Small intestine (tissue), 7 donors: ENCODE data around the gene FAM83C. TPM values are rescaled to one million over a fixed set of nuclear protein-coding genes. Genes with fewer than 3 reads are reported as not detected.

Source experiments
- DNase-seq, 2 donors: peaks; one replicate each; pipeline versions ENCODE4 v3.0.0 to v3.0.0-alpha.2; 2013
- FAIRE-seq: peaks from 2 replicates; lab custom pipeline; 2012; peaks lifted over from hg19 to GRCh38; lab: Jason Lieb, UNC
- H3K27ac ChIP-seq, 3 donors: one replicate each; pipeline ENCODE4 v1.5.1; 2013; ENCODE audit warnings: low read length in 2 of 3, mild to moderate bottlenecking in 2 of 3, control low read depth in 1 of 3, inconsistent platforms in 1 of 3, low read depth in 1 of 3, moderate library complexity in 1 of 3
- H3K27me3 ChIP-seq, 3 donors: one replicate each; pipeline ENCODE4 v1.6.1; 2013; ENCODE audit warnings: low read length in 3 of 3, inconsistent platforms in 1 of 3; ENCODE audit not compliant: control insufficient read depth in 3 of 3, insufficient read depth in 3 of 3
- H3K36me3 ChIP-seq, 3 donors: one replicate each; pipeline ENCODE4 v1.6.1; 2013; ENCODE audit warnings: low read length in 3 of 3, inconsistent platforms in 1 of 3, low read depth in 1 of 3, mild to moderate bottlenecking in 1 of 3, moderate library complexity in 1 of 3; ENCODE audit not compliant: control insufficient read depth in 3 of 3, insufficient read depth in 2 of 3
- H3K4me1 ChIP-seq, 3 donors: one replicate each; pipeline ENCODE4 v1.6.1; 2013; ENCODE audit warnings: low read length in 2 of 3, inconsistent platforms in 1 of 3, low read depth in 1 of 3, mild to moderate bottlenecking in 1 of 3, moderate library complexity in 1 of 3; ENCODE audit not compliant: control insufficient read depth in 3 of 3, insufficient read depth in 2 of 3
- H3K4me3 ChIP-seq, 3 donors: one replicate each; pipeline ENCODE4 v1.5.1; 2013; ENCODE audit warnings: low read length in 3 of 3, control low read depth in 1 of 3, inconsistent platforms in 1 of 3, low read depth in 1 of 3, mild to moderate bottlenecking in 1 of 3, moderate library complexity in 1 of 3
- H3K9me3 ChIP-seq, 2 donors: one replicate each; pipeline ENCODE4 v1.6.1; 2013; ENCODE audit warnings: low read depth in 1 of 2, low read length in 1 of 2; ENCODE audit not compliant: control insufficient read depth in 2 of 2, insufficient read depth in 1 of 2
- WGBS, 3 donors: extraction: QIAGEN DNeasy Blood & Tissue Kit; methylation state at CpG; one replicate each; pipeline ENCODE4 v1.1.7; 2013; 5-methylcytosine and 5-hydroxymethylcytosine counted together
- polyA plus RNA-seq, 4 donors: library from polyadenylated mRNA; stranded (reverse) in 3 of 4; unstranded in 1 of 4; fragments of 200-250 nt in 3 of 4; fragments of 120-200 nt in 1 of 4; gene quantifications; one replicate each; pipeline versions ENCODE4 v1.2.1 to v1.2.3, GENCODE V29; 2013
- donor health status: healthy with polysubstance abuse.
- donor health status: control.
- donor health status: control.
- donor health status: Bipolar disorder and iron deficiency.
- donor health status: healthy.

The FAM83C gene
- polyA plus RNA-seq, 4 donors: 0.04 to 0.27 TPM; not detected in 2

DNA sequence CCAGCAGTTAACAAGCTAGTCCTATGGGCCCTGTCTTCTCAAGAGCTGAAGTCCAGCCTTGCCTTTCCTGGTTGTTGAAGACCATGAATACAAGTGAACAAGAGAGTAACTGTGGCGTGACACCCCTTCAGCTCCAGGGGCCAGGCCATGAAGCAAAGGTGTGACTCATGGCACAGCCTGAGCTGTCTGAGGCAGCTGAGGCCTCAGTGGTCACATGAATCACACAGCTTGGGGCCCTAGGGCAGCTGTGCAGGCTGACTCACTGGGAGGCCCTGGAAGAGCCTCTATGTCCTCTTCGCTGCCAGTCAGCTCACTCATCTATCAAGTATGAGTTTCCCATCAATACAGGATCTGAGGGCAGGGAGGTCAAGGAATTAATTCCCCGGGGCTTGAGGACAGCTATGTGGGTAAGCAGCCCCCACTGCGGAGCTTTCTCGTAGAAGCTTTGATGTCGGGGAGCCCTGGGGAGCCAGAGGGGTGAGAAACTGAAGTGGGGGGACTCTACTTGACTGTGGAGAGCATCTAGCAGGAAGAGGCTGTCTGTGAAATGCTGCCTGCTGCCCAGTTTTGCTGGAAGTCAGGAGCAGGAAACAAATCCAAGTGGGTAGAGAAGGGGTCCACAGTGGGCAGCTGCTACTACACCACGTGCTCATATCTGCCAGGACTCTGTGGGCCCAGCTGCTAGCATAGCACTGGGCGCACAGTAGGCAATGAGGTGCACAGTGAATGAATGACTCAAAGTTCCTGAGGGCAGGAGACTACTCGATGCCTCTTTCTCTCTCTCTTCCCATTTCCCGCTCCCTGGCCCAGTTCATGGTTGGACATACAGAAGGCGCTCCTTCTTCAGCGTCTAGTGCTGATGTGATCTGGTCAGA is 13.7 kb upstream of the FAM83C start:
- FAIRE-seq (no peak), DNase-seq (peak; percentile 74 to 89)
- peak overlapping the region; percentile 55 to 84 (median 56) for H3K27ac ChIP-seq
- H3K27me3 ChIP-seq: no peaks in the 10 kb centered on the region
- peaks cover 0 to 36% (median 0%) of the 10 kb centered on the region in 3 donors for H3K4me1 ChIP-seq
- 81 to 84% (median 83%) methylated on average over 12 of the region's 12 CpGs for WGBS, 3 donors
- peaks cover 0 to 58% (median 0%) of the 10 kb centered on the region in 3 donors for H3K36me3 ChIP-seq
- H3K9me3 ChIP-seq: no peaks in the 10 kb centered on the region
- no peak overlapping the region for H3K4me3 ChIP-seq

DNA sequence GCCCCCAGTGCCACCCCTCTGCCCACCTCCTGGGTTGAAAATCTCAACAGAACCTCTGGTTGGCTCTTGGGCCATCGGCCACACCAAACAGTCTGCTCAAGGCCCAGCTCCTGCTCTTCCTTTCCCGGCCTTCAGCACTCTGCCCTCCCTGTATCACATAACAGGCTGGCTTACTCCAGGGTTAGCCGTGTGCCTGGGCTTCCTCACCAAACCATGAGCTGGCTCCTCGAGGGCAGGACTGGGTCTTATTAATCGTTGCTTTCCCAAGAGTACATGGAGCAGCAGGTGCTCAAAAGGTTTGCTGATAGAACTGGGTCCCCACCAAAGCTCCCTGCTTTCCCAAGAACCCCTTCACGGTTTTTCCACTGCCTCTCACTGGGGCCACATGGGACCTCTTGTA is 12.7 kb upstream of the FAM83C start:
- FAIRE-seq (no peak), DNase-seq (no peak)
- H3K4me3 ChIP-seq: no peak overlapping the region
- H3K9me3 ChIP-seq: no peaks in the 10 kb centered on the region
- WGBS, 3 donors: 82 to 91% (median 84%) methylated on average over 6 of the region's 6 CpGs
- peaks cover 0 to 36% (median 0%) of the 10 kb centered on the region in 3 donors for H3K4me1 ChIP-seq
- no peaks in the 10 kb centered on the region for H3K27me3 ChIP-seq
- peak overlapping the region in 2 of 3 donors; percentile 55 to 84 for H3K27ac ChIP-seq
- H3K36me3 ChIP-seq: peaks cover 0 to 58% (median 0%) of the 10 kb centered on the region in 3 donors

GRCh38 chr20:35303735-35304491 is 11.7 kb upstream of the FAM83C start:
- H3K36me3 ChIP-seq: peaks cover 0 to 54% (median 0%) of the 10 kb centered on the region in 3 donors
- H3K4me3 ChIP-seq: no peak overlapping the region
- peak overlapping the region in 1 of 3 donors; percentile 84 for H3K27ac ChIP-seq
- WGBS, 3 donors: 17 to 27% (median 24%) methylated on average over 17 to 18 of the region's 18 CpGs
- DNase-seq (peak; percentile 89 to 94), FAIRE-seq (no peak)
- H3K27me3 ChIP-seq: no peaks in the 10 kb centered on the region
- H3K4me1 ChIP-seq: peaks cover 0 to 36% (median 0%) of the 10 kb centered on the region in 3 donors
- H3K9me3 ChIP-seq: no peaks in the 10 kb centered on the region

DNA sequence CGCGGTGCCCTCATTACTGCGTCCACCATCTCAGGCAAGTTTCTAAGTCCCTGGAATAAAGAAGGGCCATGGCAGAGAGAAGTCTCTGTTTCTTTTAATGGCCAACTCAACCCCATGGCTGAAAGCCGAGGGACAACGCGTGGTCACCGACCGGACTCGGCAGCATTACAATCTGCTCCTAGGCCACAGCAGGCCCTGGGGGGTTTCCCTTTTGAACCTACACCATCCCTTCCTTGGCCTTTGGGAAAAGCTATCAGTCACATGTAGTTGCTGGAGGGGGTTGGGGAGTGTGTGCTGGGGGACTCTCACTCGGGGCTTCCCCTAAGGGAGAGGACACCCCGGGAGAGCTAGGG is 11.1 kb upstream of the FAM83C start:
- Histone ChIP-seq H3K36me3 (peaks cover 0 to 51% (median 0%) of the 10 kb centered on the region in 3 donors), H3K4me3 (no peak overlapping the region), H3K27ac (no peak overlapping the region), H3K4me1 (peaks cover 0 to 36% (median 0%) of the 10 kb centered on the region in 3 donors), H3K27me3 (no peaks in the 10 kb centered on the region), H3K9me3 (no peaks in the 10 kb centered on the region)
- 79 to 83% (median 80%) methylated on average over 11 of the region's 11 CpGs for WGBS, 3 donors
- DNase-seq (no peak), FAIRE-seq (no peak)

GRCh38 chr20:35302421-35303335 is 10.5 kb upstream of the FAM83C start:
- Histone ChIP-seq H3K4me3 (no peak overlapping the region), H3K27ac (no peak overlapping the region), H3K9me3 (no peaks in the 10 kb centered on the region), H3K4me1 (peaks cover 0 to 36% (median 0%) of the 10 kb centered on the region in 3 donors), H3K36me3 (peaks cover 0 to 46% (median 0%) of the 10 kb centered on the region in 3 donors), H3K27me3 (no peaks in the 10 kb centered on the region)
- no peak for DNase-seq
- no peak for FAIRE-seq
- 82 to 89% (median 88%) methylated on average over 6 of the region's 6 CpGs for WGBS, 3 donors

- FAIRE-seq: no peak
- Histone ChIP-seq H3K27me3 (no peaks in the 10 kb centered on the region), H3K27ac (no peak overlapping the region), H3K9me3 (no peaks in the 10 kb centered on the region), H3K4me1 (peaks cover 0 to 24% (median 0%) of the 10 kb centered on the region in 3 donors), H3K4me3 (no peak overlapping the region), H3K36me3 (peaks cover 0 to 38% (median 0%) of the 10 kb centered on the region in 3 donors)
- no peak for DNase-seq
- WGBS, 3 donors: 90 to 99% (median 92%) methylated on average over 2 of the region's 2 CpGs
Observed at GRCh38 chr20:35301426-35301825, 9.2 kb upstream of the FAM83C start.

GRCh38 chr20:35300469-35301262 is 8.4 kb upstream of the FAM83C start:
- no peaks in the 10 kb centered on the region for H3K27me3 ChIP-seq
- no peak overlapping the region for H3K27ac ChIP-seq
- 83 to 94% (median 89%) methylated on average over 4 of the region's 4 CpGs for WGBS, 3 donors
- no peak overlapping the region for H3K4me3 ChIP-seq
- no peaks in the 10 kb centered on the region for H3K9me3 ChIP-seq
- H3K4me1 ChIP-seq: peaks cover 0 to 17% (median 0%) of the 10 kb centered on the region in 3 donors
- FAIRE-seq: no peak
- peak in 1 of 2 donors; percentile 42 for DNase-seq
- H3K36me3 ChIP-seq: peaks cover 0 to 31% (median 0%) of the 10 kb centered on the region in 3 donors
